GM23248 (cell line): ENCODE data around the gene UBE2R2.

ENCODE experiments used
- EZH2 ChIP-seq: fragments of 200-600 bp; sonication (generic); IDR thresholded peaks from 2 replicates; pipeline ENCODE4 v1.6.1; 2018; ENCODE audit warnings: antibody characterized with exemption, mild to moderate bottlenecking; ENCODE audit not compliant: insufficient read depth, poor library complexity, severe bottlenecking
- EZH2phosphoT487 ChIP-seq: fragments of 200-600 bp; sonication (generic); IDR thresholded peaks from 2 replicates; pipeline ENCODE4 v1.6.1; 2018; ENCODE audit warnings: antibody characterized with exemption, moderate library complexity, mild to moderate bottlenecking, low read depth; ENCODE audit not compliant: insufficient read depth

DNA sequence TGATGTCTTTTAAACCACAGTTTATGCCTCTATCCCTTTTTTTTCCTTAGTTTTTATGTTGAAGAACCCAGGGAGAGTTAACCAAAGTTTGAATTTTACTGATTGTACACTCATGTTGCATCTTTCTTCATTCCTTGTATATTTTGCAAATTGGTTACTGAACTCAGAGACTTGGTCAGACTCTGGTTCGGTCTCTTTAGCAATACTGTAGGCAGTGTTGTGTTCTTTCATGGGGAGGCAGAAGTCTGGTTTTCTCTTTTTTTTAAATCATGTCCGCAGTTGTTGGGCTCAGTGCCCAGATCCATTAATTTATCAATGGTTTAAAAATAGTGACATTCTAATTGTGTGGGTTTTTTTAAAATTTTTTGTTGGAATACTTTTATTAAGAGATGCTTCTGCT is 23.4 kb downstream of the UBE2R2 start:
- no peak for TF ChIP-seq EZH2phosphoT487
- TF ChIP-seq EZH2, result no peak
